ENCODE measurements around the gene GPR146. TPM values are rescaled to one million over a fixed set of nuclear protein-coding genes. Genes with fewer than 3 reads are reported as not detected.

Gene GPR146
- total and polyA plus RNA-seq, 2 of the 13 experiments (the other 11 are each of a cell fraction or from before 2014, with no cell fraction given), result 2.0 to 15.9 TPM

DNA sequence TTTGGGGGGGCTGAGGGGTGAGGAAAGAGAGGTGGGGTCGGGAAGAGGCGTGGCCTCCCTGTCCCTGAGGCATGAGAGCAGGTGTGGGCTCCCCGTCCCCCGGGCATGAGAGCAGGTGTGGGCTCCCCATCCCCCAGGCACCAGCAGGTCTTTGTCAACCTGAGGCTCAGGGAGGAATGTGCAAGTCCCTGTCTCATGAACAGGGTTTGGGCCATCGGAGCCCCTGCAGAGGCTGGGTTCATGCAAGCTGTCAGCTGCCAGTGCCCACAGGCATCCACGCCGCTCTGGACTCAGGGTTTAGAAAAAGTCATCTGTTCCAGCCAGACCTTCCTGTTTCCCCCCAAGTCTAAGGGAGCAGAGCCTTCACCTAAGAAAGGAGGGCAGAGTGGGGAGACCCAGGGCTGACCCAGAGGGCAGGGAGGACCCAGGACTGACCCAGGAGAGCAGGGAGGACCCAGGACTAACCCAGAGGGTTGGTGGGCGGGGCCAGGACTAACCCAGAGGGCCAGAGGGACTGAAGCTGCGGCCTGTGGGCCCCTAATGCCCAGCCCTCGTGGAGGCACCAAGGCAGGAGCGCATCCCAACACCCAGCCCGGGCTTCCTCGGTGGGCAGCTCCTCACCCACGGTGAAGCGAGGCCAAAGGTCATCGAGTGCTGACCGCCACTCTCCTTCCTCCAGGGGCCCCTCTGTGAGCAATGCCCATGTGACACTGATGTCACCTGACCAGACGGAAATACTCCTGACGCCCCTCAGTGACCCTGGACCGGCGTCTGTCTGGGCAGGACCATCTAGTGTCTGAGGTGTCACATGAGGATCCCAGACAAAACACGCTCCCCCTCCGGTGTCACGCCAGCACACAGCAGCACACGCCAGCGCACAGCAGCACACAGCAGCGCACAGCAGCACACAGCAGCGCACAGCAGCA lies 28.9 kb upstream of the GPR146 start (continued):
- TF ChIP-seq, protein P1, sequence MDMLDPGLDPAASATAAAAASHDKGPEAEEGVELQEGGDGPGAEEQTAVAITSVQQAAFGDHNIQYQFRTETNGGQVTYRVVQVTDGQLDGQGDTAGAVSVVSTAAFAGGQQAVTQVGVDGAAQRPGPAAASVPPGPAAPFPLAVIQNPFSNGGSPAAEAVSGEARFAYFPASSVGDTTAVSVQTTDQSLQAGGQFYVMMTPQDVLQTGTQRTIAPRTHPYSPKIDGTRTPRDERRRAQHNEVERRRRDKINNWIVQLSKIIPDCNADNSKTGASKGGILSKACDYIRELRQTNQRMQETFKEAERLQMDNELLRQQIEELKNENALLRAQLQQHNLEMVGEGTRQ (IDR thresholded peaks at IDR 0.05; ENCODE audit: low read depth, low read length), result peak; percentile 92
- TF ChIP-seq, protein P1 (CRISPR knock-in tag; IDR thresholded peaks at IDR 0.05; ENCODE audit: borderline replicate concordance), result peak; percentile 92; the same call in 1 of the 2 replicates
- TF ChIP-seq SKI (IDR thresholded peaks at IDR 0.05; ENCODE audit: partially characterized antibody), result peak; percentile 79
- no peak for TF ChIP-seq SNAPC2 (CRISPR knock-in tag; IDR thresholded peaks at IDR 0.05)
- peak; percentile 23; the same call in 1 of the 2 replicates for TF ChIP-seq YEATS2 (CRISPR knock-in tag; IDR thresholded peaks at IDR 0.05; ENCODE audit: borderline replicate concordance)
- TF ChIP-seq ZNF724P (CRISPR knock-in tag; IDR thresholded peaks at IDR 0.05; ENCODE audit: borderline replicate concordance), result no peak
- no peak for TF ChIP-seq CREM (IDR thresholded peaks at IDR 0.05)
- no peak for TF ChIP-seq CREM (CRISPR knock-in tag; IDR thresholded peaks at IDR 0.05)
- 0 out of 2 replicates have a peak, but pooled peaks have one; percentile 38 for TF ChIP-seq HDAC1 (CRISPR knock-in tag; IDR thresholded peaks at IDR 0.05)
- 0 out of 2 replicates have a peak, but pooled peaks have one; percentile 25 for TF ChIP-seq ZBTB7B (CRISPR knock-in tag; IDR thresholded peaks at IDR 0.05)
- peak; percentile 86 for TF ChIP-seq PHF20 (CRISPR knock-in tag; IDR thresholded peaks at IDR 0.05)
- TF ChIP-seq KAT8 (CRISPR knock-in tag; IDR thresholded peaks at IDR 0.05), result peak; percentile 92
- TF ChIP-seq FOSL2 (CRISPR knock-in tag; IDR thresholded peaks at IDR 0.05), result peak; percentile 52
- TF ChIP-seq, protein P2, sequence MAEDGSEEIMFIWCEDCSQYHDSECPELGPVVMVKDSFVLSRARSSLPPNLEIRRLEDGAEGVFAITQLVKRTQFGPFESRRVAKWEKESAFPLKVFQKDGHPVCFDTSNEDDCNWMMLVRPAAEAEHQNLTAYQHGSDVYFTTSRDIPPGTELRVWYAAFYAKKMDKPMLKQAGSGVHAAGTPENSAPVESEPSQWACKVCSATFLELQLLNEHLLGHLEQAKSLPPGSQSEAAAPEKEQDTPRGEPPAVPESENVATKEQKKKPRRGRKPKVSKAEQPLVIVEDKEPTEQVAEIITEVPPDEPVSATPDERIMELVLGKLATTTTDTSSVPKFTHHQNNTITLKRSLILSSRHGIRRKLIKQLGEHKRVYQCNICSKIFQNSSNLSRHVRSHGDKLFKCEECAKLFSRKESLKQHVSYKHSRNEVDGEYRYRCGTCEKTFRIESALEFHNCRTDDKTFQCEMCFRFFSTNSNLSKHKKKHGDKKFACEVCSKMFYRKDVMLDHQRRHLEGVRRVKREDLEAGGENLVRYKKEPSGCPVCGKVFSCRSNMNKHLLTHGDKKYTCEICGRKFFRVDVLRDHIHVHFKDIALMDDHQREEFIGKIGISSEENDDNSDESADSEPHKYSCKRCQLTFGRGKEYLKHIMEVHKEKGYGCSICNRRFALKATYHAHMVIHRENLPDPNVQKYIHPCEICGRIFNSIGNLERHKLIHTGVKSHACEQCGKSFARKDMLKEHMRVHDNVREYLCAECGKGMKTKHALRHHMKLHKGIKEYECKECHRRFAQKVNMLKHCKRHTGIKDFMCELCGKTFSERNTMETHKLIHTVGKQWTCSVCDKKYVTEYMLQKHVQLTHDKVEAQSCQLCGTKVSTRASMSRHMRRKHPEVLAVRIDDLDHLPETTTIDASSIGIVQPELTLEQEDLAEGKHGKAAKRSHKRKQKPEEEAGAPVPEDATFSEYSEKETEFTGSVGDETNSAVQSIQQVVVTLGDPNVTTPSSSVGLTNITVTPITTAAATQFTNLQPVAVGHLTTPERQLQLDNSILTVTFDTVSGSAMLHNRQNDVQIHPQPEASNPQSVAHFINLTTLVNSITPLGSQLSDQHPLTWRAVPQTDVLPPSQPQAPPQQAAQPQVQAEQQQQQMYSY (CRISPR knock-in tag; IDR thresholded peaks at IDR 0.05), result no peak
- 0 out of 2 replicates have a peak, but pooled peaks have one; percentile 30 for TF ChIP-seq FOXK1 (CRISPR knock-in tag; IDR thresholded peaks at IDR 0.05; ENCODE audit: borderline replicate concordance, low read depth)
- TF ChIP-seq, protein P3, sequence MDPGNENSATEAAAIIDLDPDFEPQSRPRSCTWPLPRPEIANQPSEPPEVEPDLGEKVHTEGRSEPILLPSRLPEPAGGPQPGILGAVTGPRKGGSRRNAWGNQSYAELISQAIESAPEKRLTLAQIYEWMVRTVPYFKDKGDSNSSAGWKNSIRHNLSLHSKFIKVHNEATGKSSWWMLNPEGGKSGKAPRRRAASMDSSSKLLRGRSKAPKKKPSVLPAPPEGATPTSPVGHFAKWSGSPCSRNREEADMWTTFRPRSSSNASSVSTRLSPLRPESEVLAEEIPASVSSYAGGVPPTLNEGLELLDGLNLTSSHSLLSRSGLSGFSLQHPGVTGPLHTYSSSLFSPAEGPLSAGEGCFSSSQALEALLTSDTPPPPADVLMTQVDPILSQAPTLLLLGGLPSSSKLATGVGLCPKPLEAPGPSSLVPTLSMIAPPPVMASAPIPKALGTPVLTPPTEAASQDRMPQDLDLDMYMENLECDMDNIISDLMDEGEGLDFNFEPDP (CRISPR knock-in tag; conservative IDR thresholded peaks at IDR 0.05), result no peak
- TF ChIP-seq THYN1 (CRISPR knock-in tag; IDR thresholded peaks at IDR 0.05; ENCODE audit: borderline replicate concordance, low read depth), result no peak
- no peak for TF ChIP-seq ZNF468 (CRISPR knock-in tag; IDR thresholded peaks at IDR 0.05)
- no peak for TF ChIP-seq CCDC6 (CRISPR knock-in tag; IDR thresholded peaks at IDR 0.05)
- no peak for TF ChIP-seq ATRX (CRISPR knock-in tag; IDR thresholded peaks at IDR 0.05; ENCODE audit: borderline replicate concordance)

Measured in HepG2 (cell line).